ENCODE results near the gene BTBD17.

The BTBD17 gene

DNA sequence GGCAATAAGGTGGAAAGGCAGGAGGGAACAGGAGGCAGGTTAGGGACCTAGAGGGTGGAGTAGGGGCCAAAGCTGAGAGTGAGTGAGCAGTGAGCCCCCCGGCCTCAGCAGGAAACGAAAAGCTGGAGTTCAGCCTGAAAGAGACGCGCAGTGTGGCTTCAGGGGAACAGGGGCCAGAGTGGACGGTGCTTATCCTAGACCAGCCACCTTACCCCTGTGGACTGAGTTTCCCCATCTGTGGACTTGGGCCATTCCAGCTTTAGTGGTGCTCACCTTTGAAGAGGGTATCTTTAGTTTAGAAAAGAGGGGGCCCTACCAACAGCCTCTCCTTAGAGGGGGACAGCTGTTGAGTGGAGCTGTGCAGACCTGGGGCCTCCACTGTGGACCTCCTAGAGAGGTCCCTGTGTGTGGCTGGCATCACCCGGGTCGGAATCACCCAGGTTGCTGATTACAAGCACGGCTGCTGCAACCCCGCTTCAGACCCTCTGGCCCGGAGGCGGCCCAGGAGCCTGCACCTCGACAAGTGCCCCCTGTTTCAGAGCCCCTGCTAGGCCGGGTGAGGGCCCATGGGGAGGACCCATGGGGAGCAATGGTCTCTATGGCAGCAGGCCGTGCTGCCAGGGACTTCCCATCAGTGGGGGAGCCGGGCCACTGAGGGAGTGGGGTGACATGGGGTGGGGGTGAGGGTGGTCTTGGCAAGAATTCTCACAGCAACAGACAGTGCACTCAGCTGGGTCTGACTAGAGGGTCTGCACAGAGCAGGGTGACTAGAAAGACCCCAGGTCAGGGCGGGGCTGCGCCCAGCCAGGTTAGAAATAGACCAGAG, 8.2 kb upstream of the BTBD17 start:
- Histone ChIP-seq H3K9me3 (ENCODE audit: control insufficient read depth, low read length) (no peaks in the 10 kb centered on the region), H3K4me1 (no peaks in the 10 kb centered on the region), H3K4me3 (ENCODE audit: low read depth, low read length) (no peak overlapping the region), H3K79me2 (no peaks in the 10 kb centered on the region), H2AFZ (no peak overlapping the region), H3K36me3 (ENCODE audit: control insufficient read depth, insufficient read depth, low read length) (no peaks in the 10 kb centered on the region), H3K9ac (no peak overlapping the region), H3K27me3 (ENCODE audit: control insufficient read depth, insufficient read depth, low read length) (no peaks in the 10 kb centered on the region), H3K4me2 (ENCODE audit: low read length) (no peak overlapping the region), H3K27ac (no peak overlapping the region)
- TF ChIP-seq, protein P1, sequence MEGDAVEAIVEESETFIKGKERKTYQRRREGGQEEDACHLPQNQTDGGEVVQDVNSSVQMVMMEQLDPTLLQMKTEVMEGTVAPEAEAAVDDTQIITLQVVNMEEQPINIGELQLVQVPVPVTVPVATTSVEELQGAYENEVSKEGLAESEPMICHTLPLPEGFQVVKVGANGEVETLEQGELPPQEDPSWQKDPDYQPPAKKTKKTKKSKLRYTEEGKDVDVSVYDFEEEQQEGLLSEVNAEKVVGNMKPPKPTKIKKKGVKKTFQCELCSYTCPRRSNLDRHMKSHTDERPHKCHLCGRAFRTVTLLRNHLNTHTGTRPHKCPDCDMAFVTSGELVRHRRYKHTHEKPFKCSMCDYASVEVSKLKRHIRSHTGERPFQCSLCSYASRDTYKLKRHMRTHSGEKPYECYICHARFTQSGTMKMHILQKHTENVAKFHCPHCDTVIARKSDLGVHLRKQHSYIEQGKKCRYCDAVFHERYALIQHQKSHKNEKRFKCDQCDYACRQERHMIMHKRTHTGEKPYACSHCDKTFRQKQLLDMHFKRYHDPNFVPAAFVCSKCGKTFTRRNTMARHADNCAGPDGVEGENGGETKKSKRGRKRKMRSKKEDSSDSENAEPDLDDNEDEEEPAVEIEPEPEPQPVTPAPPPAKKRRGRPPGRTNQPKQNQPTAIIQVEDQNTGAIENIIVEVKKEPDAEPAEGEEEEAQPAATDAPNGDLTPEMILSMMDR (IDR thresholded peaks at IDR 0.05): no peak

DNA sequence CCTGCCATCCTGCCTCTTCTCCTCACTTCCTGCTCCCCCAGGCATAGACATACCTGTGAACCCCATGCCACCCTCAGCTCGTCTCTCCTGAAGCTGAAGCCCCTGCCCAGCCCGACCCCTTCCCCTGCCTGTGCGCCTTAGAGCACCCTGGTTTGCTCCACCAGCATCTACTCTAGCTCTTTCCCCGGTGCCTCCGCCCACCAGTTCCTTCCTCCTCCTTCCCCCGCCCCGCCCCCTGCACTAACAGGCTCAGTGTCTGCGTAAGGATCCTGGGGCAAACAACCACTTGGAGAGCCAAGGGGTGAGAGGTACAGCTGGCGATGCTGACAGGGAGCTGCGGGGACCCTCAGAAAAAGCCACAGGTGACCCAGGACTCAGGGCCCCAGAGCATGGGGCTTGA, 7.6 kb upstream of the BTBD17 start:
- Histone ChIP-seq H3K4me2 (ENCODE audit: low read length) (no peak overlapping the region), H3K4me1 (no peaks in the 10 kb centered on the region), H3K9me3 (ENCODE audit: control insufficient read depth, low read length) (no peaks in the 10 kb centered on the region), H3K4me3 (ENCODE audit: low read depth, low read length) (no peak overlapping the region), H3K27ac (no peak overlapping the region), H3K9ac (no peak overlapping the region), H3K27me3 (ENCODE audit: control insufficient read depth, insufficient read depth, low read length) (no peaks in the 10 kb centered on the region), H2AFZ (no peak overlapping the region), H3K79me2 (no peaks in the 10 kb centered on the region), H3K36me3 (ENCODE audit: control insufficient read depth, insufficient read depth, low read length) (no peaks in the 10 kb centered on the region)
- TF ChIP-seq, protein P1 (IDR thresholded peaks at IDR 0.05): no peak

DNA sequence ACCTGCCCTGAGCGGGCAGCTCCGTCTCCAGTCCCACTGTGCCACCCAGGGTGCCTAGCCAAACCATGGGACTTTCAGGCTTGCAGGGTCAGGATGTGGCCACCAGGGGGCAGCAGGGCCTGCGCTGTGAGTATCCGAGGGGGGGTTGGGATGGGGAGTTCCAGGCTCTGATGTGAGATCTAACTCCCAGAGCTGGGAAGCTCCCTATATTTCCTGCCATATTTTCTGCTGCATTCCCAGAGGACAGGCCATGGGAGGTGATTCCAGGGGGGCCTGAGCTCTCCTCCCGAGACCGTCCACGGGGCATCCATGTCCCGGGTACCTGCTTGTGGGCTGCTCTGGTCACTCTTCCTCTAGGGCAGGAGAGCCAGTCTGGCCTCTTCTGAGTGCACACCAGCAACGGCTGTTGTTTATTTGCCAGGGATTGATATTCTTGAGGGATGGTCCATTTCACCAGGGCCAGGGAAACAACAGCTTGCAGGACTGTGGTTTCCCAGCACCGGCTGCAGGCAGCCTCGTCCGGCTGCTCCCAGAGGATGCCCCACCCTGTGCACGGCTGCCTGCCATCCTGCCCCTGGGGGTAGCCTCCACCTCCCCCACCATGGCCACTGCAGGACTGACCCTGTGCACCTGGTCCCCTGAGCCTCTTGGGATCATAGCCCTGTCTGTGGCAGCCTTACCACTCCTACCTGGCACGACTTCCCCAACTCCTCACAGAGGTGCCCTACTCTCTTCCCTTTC, 6.8 kb upstream of the BTBD17 start:
- Histone ChIP-seq H3K4me3 (ENCODE audit: low read depth, low read length) (no peak overlapping the region), H3K4me1 (no peaks in the 10 kb centered on the region), H3K9ac (no peak overlapping the region), H3K27me3 (ENCODE audit: control insufficient read depth, insufficient read depth, low read length) (no peaks in the 10 kb centered on the region), H3K36me3 (ENCODE audit: control insufficient read depth, insufficient read depth, low read length) (no peaks in the 10 kb centered on the region), H3K79me2 (no peaks in the 10 kb centered on the region), H3K9me3 (ENCODE audit: control insufficient read depth, low read length) (no peaks in the 10 kb centered on the region), H3K4me2 (ENCODE audit: low read length) (no peak overlapping the region), H3K27ac (no peak overlapping the region), H2AFZ (no peak overlapping the region)
- TF ChIP-seq, protein P1 (IDR thresholded peaks at IDR 0.05): peak; percentile 94

DNA sequence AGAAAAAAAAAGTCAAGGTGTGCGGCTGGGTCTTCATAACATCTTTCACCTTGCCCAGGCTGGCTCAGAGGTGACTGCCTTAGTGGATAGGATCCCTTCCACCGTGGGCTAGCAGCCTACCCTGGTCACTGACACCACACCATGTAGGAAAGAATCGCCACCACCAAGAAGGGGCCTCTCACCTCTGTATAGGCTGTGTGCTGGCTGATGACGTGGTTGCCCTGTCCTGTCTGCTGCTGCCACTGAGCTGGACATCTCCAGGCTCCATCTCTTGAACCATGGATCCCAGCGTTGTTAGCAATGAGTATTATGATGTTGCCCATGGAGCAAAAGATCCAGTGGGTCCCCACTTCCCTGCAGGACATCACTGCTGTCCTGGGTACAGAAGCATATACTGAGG, 5.5 kb upstream of the BTBD17 start, which contains the start of gene GPR142:
GPR142 (plus strand) TSS at position 301 of the 400 bp plus-strand sequence. CDS start 2,035 bp downstream, outside the sequence.
- no peak within 1 kb of the TSS for H3K27ac ChIP-seq

More for the DNA sequence above, 5.5 kb upstream of the BTBD17 start, which contains the start of gene GPR142:
- H3K36me3 ChIP-seq (ENCODE audit: control insufficient read depth, insufficient read depth, low read length): no peaks in the 10 kb centered on the region
- H3K4me3 ChIP-seq (ENCODE audit: low read depth, low read length): no peak within 1 kb of the TSS
- no peaks in the 10 kb centered on the region for H3K9me3 ChIP-seq (ENCODE audit: control insufficient read depth, low read length)
- H2AFZ ChIP-seq: no peak within 1 kb of the TSS
- H3K9ac ChIP-seq: no peak within 1 kb of the TSS
- no peak within 1 kb of the TSS for H3K4me2 ChIP-seq (ENCODE audit: low read length)
- no peaks in the 10 kb centered on the region for H3K27me3 ChIP-seq (ENCODE audit: control insufficient read depth, insufficient read depth, low read length)
- TF ChIP-seq, protein P1 (IDR thresholded peaks at IDR 0.05): no peak
- no peaks in the 10 kb centered on the region for H3K4me1 ChIP-seq
- H3K79me2 ChIP-seq: no peaks in the 10 kb centered on the region

Measured in parathyroid adenoma (tissue), 2 donors.